Amygdala (tissue), 56 donors: ENCODE data around the gene CBLN4.

Source experiments
- DNase-seq, 56 donors: peaks; one replicate each; lab custom pipeline; 2025; lab: John Stamatoyannopoulos, UW

CBLN4 gene

DNA sequence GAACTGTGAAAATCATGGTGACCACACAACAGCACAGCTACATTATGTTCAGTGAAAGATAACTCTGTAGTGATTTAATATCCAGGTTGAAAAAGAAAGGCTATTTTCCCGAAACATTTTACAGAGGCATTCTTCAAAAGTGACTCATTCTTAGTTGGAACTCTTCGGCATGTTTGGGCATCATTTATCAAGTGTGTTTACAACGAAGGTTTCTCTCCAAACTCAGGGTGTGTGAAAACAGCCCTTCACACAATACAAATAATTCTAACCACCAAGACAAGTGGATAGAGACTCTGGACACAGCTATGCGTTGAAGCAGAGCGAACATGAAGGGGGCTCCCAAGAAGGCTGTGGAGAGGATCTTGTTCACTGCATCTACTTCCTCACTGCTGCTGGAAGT is 57.6 kb downstream of the CBLN4 start:
- DNase-seq, result no peak
